Measurements from ENCODE around the gene SPCS1.

DNA sequence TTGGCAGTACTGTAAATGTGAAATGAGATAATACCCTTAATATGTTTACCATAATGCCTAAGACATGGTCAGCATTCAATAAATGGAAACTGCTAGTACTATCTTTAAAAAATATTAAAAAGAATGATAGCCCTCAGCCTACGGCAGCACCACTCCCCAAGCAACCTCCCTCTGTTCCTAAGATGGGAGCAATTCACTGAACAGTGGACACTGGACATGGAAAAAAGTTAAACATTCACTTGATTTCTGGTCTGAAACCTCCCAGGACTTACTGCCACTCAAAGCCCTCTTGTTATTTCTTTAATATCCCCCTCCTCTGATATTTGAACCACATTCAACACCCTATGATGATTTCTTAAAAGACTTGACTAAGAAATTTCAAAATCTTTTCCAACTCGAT lies 37.8 kb downstream of the SPCS1 start:
- no peak for TF ChIP-seq TAF1 (IDR thresholded peaks at IDR 0.05; ENCODE audit: borderline replicate concordance, low read depth, low read length)
- no peak for TF ChIP-seq CTCF (IDR thresholded peaks at IDR 0.05)
- TF ChIP-seq ELF1 (IDR thresholded peaks at IDR 0.05) = no peak
